HG03108 (cell line): ENCODE measurements around the gene FRMD1.

ENCODE experiments used
- ATAC-seq: cut with Tn5 transposase; IDR thresholded peaks from one replicate; pipeline ENCODE4 v1.9.1; 2021; ENCODE audit warnings: moderate library complexity; ENCODE audit not compliant: unreplicated experiment

FRMD1 gene

DNA sequence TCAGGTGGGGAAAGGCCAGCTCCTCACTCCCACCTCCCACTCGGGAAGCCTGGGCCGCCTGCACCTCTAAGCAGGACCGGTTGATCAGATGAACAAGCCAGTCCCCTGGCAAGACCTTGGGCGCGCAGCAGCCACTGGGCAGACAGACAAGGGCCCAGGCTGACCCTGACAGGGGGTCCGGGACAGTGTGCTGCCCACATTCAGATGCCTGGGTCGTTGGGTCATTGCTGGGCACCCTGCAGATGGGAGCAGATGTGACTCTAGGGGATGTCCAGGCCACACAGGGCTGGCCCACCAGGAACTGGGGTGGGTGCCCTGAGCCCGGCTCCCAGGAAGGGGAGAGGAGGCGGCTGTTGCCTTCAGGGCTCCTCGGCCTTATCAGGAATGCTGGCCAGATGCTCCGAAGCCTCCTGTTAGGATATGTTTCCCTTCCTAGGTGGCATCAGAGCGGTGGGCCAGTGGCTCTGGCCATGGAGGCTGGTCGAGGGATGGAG, 17.3 kb upstream of the FRMD1 start:
- no peak for ATAC-seq

DNA sequence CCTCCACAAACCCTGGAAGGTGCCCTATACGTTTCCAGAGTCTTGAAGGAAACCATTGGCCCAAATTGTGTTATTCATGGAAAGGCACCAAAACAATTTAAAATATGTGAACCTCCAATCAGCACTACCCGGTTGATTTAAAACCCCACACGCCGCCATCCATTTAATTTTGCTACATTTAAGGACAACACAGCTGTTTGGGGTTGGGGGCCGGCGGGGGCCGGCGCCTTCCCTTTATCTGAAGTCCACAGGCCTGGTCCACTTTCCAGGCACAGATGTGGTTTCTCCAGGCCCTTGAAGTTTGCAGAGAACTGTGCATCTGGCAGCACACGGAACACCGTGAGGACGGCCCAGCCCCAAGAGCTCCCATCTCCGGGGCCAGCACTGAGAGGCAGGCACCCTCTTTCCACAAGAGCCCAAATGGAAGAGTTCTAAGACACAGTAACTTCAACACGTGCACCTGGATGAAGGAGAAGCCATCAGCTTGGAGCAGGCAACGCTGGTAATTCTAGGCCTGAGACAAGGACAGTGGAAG, 16.8 kb upstream of the FRMD1 start:
- ATAC-seq, result no peak

DNA sequence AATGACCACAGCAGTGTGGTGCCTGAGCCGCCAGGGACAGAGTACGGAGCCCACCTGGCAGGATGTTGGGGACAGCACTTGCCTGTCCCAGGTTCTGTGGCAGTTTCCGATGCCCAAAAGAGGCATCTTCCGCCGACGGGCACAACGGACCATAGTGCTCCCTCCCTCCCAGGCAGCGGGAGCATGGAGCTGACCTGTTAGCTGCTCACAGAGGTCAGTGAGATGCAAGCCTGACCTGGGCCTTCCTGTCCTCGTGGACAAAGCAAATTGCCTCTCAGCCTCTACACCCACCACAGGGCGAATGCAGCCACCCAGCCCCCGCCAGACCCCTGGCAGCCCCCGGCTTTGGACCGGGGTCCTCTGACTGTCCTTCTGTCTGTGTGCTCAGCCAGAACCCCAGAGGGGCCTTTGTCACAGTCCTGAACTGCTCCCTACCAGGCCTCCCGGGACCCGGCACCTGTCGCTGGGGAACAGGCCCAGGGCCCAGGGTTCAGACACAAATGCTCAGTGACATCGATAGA, 16.2 kb upstream of the FRMD1 start:
- ATAC-seq, result no peak

DNA sequence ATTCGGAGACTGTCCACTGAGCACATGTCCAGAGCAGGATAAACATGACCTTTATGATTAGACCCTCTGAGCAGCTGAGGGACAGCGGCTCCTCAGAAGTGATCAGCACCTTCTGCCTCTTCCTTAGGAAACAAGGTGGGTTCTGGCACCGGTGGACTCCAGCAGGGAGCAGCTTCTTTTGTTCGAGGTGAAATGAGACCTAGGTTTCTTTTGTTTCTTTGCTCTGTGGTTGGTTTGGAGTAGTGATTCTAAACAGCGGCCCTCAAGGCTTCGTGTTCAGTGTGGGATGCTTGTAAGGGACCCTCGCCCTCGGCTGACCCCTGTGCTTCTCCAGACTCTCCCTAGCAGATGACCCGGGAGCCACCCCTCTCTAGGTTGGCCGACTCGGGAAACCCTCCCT, 14.6 kb upstream of the FRMD1 start:
- ATAC-seq, result no peak

DNA sequence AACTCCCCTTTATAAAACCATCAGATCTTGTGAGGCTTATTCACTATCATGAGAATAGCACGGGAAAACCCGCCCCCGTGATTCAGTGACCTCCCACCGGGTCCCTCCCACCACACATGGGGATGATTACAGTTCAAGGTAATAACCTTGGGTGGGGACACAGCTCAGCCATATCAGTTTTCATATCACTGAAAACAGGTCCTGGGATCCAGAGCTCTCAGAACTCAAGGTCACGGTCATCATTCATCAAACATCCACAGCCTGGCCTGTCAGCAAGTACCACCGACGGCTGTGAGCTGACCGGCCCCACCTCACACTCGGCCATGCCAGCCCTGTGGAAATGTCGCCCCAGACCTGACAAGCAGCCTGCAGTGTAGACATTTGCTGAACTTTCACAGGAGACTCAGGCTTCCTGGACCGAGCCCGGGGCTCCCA, 14.1 kb upstream of the FRMD1 start:
- ATAC-seq, result no peak

DNA sequence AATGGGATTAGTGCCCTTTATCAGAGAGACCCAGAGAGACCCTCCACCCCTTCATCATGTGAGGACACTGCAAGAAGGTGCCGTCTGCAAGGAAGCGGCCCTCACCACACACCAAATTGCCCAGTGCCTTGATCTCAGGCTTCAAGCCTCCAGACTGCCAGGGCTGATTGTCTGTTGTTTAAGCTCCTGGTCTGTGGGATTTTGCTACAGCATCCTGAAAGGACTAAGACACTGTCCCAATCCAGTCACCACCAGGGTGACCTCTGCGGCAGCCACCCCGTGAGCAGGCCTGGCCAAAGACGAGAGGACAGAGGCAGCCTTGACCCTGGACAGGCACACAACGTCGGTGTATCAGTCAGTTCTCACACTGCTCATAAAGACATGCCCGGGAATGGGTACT, 13.5 kb upstream of the FRMD1 start:
- ATAC-seq, result no peak

DNA sequence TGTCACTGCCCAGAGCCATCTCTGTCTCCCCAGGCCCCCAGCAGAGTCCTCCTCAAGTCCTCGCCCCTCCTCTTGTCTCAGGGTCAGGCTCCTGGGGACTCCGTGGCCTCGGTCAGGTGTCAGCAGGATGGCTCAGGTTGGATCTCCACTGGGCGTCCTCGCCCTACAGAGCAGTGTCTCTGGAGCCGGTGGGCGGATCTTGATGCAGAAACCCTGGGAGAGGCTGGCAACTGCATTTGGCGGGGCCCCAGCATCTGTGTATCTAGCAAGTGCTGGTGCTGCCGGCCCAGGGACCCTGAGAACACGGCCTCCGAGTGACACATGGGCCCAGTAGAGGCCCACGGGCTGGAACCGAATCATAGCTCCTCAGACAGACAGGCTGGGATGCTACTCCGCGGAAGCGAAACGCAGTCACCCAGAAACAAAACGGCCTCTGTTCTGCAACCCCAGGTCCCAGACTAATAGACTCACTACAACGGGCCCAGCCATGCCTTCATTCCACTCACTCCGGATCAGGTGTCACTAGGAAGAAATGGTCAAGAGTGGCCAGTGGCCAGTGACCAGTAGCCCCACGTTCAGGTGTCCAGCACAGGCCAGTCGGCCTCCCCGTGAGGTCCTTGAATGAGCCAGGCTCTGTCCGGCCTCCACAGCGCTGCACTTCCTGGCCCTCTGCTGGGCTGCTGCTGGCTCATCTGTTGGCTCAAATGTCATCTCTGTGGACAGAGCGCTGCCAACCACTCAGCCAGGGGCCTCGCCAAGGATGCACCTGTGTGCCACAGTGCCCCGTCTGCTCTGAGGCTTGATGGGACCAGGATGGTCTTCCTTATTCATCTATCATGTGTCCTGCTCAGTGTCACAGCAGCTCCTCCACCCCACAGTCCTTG, 12.6 kb upstream of the FRMD1 start:
- no peak for ATAC-seq

DNA sequence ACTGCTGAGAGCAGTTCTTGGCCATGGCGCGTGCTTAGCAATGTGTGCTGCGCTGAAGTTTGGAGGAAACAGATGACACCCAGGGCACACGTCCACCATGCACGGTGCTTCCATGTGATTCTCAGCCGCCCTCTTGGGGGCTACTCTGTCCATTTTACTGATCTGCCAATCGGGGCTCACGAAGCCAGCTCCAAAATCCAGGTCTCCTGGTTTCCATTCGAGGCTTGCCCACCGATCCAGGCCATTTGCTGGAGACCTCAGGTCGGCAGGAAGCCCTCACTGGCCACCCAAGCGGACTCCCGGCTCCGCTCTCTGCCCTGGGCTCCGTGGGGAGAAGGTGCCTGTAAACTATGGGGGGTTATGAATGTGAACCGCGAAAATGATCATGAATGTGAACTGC, 11.7 kb upstream of the FRMD1 start:
- ATAC-seq, result no peak

DNA sequence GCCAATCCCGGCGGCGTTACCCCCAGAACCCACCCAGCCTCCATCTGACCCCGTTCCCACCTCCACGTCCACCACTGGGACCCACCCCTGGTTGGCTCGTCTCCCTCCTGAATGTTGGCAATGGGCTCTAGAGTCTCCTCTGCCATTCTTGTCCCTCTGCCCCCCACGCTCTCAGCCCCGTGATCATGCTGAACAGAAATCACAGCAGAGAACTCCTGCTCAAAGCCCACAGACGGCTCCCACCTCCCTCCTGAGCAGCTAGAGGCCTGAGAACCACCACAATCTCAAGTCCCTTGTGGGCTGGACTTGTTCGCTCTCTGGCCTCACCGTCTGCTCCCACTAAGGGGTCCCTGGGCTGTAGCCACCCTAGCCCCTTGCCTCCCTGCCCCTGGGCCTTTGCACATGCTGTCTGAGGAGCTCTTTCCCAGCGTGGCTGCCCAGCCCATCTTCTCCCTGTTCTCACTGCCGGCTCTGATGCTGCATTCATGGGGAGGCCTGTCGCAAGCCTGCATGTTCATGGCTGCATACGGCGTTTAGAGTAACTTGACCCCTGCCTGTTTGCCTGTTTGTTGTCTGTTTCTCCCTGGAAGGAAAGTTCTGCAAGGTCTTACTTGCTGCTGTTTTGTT, 11.2 kb upstream of the FRMD1 start:
- ATAC-seq, result no peak

DNA sequence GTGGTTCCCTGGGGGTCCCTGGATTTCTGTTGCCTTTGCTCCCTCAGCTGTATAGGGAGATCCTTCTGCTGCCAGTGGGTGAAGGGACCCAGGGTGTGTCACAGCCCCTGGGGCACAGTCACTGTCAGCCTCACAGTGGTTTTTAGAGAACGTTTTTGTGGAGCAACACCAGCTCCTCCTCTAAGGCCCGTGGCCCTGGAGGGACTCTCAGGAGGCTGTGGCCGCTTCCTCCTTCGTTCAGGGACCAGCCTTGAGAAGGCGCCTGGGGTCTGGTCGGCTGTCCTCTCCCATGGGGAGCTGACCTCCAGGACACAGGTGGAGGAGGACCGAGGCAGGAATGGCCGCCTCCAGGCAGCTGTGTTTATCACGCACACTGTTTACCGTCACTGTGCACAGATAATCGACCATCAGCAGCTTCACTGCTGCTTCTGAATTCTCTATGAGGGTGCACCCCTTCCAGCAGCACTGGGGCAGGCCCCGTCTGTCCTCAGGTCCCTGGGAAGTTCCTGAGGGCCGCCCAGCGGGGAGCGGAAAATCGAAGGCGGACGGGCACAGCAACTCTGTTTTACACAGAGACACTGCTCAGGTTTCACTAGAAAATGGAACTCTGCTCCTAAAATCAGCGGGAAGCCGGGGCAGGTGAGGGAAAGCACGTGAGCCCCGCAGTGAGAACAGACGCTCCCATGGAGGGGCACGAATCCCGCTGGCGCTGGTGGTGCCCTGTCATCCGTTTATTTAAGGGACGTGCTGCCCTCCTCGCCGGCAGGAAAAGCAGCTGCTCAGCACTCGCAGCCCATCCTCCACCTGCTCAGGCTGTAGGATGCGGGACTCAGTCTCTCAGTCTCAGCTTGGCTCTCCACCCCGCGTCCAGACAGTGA, 10.4 kb upstream of the FRMD1 start:
- no peak for ATAC-seq

DNA sequence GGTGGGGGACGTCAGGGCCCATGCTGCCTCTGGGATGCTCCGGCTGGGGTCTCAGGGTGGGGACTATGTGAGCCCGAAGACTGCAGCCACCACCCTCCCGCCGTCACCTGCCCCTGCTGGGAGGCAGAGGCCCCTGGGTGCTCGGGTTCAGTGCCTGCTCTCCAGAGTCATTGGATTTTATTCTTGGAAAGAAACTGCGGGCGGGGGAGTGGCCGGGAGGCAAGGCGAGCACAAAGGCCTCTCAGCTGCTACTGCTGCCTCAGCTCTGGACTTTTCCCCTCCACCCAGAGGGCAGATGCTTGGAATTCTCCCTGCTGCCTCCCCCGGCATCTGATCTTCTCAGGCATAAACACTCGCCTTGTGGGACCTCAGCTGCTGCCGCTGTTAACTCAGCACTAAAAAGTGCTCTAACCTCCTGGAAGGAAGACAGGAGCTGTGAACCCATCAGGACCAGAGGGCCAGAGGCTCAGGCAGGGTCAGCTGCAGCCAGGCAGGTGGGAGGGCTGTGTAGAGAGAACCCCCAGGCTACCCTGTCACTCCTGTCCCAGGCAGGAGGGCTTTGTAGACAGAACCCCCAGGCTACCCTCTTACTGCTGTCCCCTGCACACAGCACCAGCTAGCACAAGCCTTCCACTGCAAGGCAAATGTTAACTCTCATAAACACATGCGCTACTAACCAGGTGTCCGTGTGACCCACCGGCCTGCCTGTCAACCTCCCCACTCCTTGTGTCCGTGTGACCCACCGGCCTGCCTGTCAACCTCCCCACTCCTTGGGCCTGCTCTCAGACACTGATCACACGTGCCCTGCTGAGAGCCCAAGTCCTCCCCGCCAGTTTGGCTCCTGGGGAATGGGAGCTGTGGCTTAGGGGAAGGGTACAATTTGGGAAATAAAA, 9.4 kb upstream of the FRMD1 start:
- ATAC-seq, result no peak

DNA sequence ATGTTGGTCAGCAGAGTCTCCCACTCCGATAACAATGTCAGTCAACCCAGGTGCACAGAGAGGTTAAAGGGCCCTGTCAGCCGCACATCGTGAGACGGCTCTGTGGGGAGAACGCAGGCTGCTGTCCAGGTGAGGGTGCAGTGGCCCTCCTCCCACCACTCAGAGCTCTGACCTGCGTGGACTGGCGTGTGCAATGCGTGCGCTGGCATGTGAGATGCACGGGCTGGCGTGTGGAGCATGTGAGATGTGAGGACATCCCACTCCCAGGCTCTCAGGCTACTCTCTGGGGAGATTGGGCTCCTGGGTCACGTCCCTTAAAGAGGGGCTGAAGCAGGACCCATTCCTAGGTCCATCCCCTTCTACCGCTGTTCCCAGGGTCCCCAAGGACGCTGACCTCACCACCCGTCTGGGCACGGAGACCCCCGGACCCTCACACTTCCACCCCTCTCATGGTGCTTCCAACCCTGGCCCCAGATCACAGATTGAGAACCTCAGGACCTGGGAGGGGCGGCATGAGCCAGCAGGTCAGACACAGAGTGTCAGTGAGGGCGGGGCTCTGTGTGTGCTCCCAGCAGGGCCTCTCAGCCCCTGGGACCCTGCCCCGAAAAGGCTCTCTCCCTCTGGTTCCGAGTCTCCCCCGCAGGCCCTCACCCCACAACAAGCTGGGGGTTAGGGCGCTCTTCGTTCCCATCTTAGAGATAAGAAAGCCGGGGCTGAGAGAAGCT, 8.6 kb upstream of the FRMD1 start:
- no peak for ATAC-seq

DNA sequence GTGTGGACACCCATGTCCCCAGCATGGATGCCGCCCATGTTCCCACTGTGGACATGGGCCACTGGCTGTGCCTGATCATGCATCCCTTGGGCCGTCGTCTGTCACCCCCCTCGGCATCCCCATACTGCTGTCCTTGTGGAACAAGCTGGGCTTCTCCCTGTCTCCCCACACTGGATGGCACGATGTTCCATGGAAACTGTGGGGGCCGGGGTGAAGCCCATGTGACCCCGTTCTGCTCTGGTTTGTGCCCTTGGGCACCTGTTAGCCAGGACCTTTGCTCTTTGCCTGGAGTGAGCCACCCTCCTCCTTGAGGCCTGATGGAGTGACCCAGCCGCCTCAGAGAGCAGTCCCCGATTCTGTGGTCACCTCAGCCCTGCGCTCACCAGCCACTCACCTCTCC, 7.6 kb upstream of the FRMD1 start:
- no peak for ATAC-seq

DNA sequence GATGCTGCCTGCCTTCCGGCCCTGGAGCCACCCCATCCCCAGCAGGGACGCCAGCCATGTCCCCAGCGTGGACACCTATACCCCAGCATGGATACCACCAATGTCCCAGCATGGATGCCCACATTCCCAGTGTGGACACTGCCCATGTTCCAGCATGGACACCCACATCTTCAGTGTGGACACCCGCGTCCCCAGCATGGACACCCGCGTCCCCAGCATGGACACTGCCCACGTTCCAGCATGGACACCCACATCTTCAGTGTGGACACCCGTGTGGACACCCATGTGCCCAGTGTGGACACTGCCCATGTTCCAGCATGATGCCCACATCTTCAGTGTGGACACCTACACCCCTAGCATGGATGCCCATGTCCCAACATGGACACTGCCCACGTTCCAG, 7.1 kb upstream of the FRMD1 start:
- ATAC-seq, result no peak

DNA sequence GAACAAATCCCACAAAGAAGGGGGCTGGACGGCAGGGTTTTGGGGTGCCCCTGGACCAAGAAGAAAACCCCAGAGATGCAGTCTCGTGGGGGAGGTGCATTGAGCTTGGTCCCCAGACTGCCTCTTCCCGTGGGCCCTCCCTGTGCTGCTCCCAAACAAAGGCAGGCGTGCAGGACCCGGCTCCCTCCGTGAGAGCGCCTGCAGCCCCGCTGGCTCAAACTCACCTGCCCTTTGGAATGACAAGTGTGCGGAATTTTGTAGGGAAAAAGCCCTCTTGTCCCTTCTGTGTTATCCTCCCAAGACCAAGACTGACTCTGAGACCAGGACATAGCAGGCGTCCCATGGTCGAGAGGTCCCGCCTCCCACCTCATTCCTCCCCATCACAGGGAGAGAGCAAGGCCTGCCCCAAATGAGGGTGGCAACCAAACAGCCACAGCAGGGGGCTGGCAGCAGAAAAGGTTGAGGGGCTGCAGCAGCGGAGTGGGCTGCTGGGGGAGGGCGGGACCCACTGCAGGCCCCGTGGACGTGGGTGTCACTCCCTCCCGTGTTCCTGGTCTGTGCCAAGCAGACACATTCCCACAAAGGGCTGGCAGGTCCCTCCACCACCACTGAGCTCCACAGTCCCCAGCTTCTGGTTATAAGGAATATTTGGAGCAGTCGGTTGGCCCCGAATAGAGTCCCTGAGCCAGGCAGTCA, 5.6 kb upstream of the FRMD1 start:
- ATAC-seq, result no peak

DNA sequence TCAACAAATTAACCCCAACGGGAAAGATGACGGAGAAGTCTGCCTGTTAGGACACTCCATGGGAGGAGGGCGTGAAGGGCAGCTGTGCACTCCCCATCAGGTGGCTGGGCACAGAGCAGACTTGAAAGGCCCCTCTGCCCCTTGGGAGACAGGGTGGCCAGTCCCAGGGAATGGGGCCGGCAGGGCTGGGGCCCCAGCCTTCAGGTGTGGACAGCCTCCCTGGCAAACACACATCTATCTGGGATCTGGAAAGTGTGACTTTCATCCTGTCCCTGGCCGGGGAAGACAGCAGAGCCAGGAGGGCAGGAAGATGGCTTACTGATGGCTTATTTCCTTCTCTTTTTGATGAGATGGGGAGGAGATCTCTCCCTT, 4.5 kb upstream of the FRMD1 start:
- ATAC-seq, result no peak

DNA sequence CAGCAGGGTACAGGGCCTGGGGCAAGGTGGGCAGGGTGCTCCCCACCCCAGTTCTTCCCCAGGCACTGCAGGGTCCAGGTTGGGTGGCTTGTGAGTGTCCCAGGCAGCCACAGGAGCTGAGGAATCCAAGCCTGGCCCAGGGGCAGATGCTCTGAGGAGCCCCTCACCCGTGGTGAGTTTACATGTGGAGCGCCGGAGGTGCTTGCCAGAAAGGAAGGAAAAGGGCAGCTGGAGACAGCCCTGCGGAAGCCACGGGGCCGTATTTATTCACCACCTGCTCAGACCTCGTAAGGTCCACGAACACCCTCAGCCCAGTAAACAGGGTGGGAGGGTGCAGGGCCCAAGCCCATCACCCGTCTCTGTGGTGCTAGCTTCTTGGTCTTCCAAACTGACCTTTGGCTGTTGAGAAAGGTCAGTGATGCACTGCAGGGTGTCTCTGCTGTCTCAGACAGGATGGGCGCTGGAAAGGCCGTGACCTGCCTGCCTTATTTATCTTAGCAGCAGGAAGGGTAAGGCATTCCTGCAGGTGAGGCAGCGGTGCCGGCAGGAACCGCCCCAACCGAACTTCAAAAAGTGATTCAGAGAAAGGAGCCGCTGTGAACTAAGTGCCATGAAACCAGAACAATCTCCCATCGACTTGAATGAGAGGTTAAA, 4.0 kb upstream of the FRMD1 start:
- ATAC-seq, result no peak

DNA sequence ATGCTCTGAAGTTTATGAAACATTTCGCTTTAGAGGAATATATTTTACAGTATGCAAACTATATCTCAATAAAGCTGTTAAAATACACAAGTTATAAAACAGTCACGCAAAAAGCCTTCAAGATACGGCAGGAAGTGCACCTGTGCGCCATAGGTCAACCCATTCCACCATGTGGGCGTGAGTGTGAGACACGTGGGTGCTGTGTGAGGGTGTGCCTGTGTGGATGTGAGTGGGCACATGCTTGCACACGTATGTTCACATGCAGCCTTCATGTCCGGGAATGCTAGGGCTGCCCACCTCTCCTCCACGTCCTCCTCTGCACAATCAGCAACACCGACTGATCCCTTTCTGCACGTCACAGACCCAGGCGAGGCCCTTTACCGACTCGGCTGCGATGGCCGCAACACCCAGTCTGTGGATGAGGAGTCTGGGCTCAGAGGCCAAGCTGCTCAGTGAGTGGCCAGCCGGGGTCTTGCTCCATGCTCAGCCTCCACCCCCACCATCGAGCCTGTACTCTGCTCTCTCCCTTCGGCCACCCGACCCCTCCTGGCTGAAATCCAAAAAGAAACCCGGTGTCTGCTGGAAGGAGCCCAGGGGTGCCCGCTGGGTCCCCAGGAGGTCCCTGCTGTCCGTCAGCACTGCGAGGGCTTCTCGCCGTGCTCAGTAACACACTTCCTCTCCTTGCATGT, 3.0 kb upstream of the FRMD1 start:
- no peak for ATAC-seq
